Measurements from ENCODE around the gene RAMP3.
"Not testable (repeated sequence)": the region's sequence is repeated elsewhere in the genome, so short reads cannot be mapped to it uniquely, and the experiment has no call there.

The RAMP3 gene

GRCh38 chr7:45156516-45157272 is 897 bp upstream of the RAMP3 start:
- H3K27me3 ChIP-seq (ENCODE audit: insufficient read depth, low read length), result peaks cover 35% of the 10 kb centered on the region
- H3K4me3 ChIP-seq (ENCODE audit: low read depth, low read length), result no peak overlapping the region
- H3K79me2 ChIP-seq (ENCODE audit: control insufficient read depth, insufficient read depth, low read length, unreplicated experiment), result no peaks in the 10 kb centered on the region
- no peak overlapping the region for H2AFZ ChIP-seq (ENCODE audit: low read length, unreplicated experiment)
- H3K36me3 ChIP-seq (ENCODE audit: insufficient read depth, low read length), result no peaks in the 10 kb centered on the region
- no peaks in the 10 kb centered on the region for H3K4me1 ChIP-seq (ENCODE audit: control insufficient read depth, insufficient read depth, low read length, unreplicated experiment)
- no peak overlapping the region for H3K27ac ChIP-seq (ENCODE audit: low read depth, low read length)

DNA sequence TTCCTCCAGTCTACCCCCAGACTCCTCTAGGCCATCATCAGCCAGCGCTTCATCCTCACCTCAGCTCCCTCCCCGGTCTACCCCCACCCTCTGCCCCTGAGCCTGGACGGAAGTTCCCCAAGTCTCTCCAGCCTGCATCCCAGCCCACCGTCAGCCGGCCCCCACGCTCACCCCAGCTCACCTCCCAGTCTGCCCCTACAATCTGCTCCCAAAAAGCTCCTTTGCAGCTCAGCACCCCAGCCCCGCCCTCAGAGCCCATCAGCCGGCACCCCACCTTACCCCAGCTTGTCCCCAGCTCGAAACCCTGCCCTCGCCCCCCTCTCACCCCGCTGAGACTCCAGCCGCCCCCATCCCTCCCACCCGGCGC is 322 bp upstream of the RAMP3 start:
- Histone ChIP-seq H3K27me3 (ENCODE audit: insufficient read depth, low read length) (peaks cover 35% of the 10 kb centered on the region), H3K27ac (ENCODE audit: low read depth, low read length) (no peak overlapping the region), H3K4me1 (ENCODE audit: control insufficient read depth, insufficient read depth, low read length, unreplicated experiment) (no peaks in the 10 kb centered on the region), H3K36me3 (ENCODE audit: insufficient read depth, low read length) (no peaks in the 10 kb centered on the region), H3K79me2 (ENCODE audit: control insufficient read depth, insufficient read depth, low read length, unreplicated experiment) (no peaks in the 10 kb centered on the region), H3K4me3 (ENCODE audit: low read depth, low read length) (no peak overlapping the region), H2AFZ (ENCODE audit: low read length, unreplicated experiment) (no peak overlapping the region)

DNA sequence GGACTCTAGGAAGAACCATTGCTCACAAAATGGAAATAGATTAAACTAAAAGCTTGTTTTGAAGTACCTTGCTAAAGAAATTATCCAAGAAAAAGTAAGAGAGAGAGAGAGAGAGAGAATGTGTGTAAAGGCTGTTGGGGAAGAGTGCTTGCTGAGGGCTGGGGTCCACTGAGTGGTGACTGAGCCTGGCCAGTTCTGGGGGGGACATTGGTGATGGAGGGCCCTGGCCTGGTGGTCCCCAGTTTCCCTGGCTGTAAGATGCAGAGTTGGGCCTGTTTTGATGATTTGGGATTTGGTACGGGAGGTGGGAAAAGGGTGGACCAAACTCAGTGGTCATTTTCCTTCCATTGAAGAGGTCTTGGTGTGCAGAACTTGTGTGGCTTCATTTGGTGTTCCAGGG is 880 bp downstream of the RAMP3 start:
- no peak overlapping the region for H3K4me3 ChIP-seq (ENCODE audit: low read depth, low read length)
- no peak overlapping the region for H3K27ac ChIP-seq (ENCODE audit: low read depth, low read length)
- no peaks in the 10 kb centered on the region for H3K4me1 ChIP-seq (ENCODE audit: control insufficient read depth, insufficient read depth, low read length, unreplicated experiment)
- no peaks in the 10 kb centered on the region for H3K79me2 ChIP-seq (ENCODE audit: control insufficient read depth, insufficient read depth, low read length, unreplicated experiment)
- H2AFZ ChIP-seq (ENCODE audit: low read length, unreplicated experiment), result no peak overlapping the region
- no peaks in the 10 kb centered on the region for H3K36me3 ChIP-seq (ENCODE audit: insufficient read depth, low read length)
- peaks cover 35% of the 10 kb centered on the region for H3K27me3 ChIP-seq (ENCODE audit: insufficient read depth, low read length)

- no peaks in the 10 kb centered on the region for H3K79me2 ChIP-seq (ENCODE audit: control insufficient read depth, insufficient read depth, low read length, unreplicated experiment)
- H2AFZ ChIP-seq (ENCODE audit: low read length, unreplicated experiment), result no peak overlapping the region
- peaks cover 35% of the 10 kb centered on the region for H3K27me3 ChIP-seq (ENCODE audit: insufficient read depth, low read length)
- no peaks in the 10 kb centered on the region for H3K4me1 ChIP-seq (ENCODE audit: control insufficient read depth, insufficient read depth, low read length, unreplicated experiment)
- H3K4me3 ChIP-seq (ENCODE audit: low read depth, low read length), result no peak overlapping the region
- H3K27ac ChIP-seq (ENCODE audit: low read depth, low read length), result no peak overlapping the region
- H3K36me3 ChIP-seq (ENCODE audit: insufficient read depth, low read length), result no peaks in the 10 kb centered on the region
Measured at GRCh38 chr7:45159296-45159695, 1.7 kb downstream of the RAMP3 start.

- no peaks in the 10 kb centered on the region for H3K4me1 ChIP-seq (ENCODE audit: control insufficient read depth, insufficient read depth, low read length, unreplicated experiment)
- no peak overlapping the region for H3K27ac ChIP-seq (ENCODE audit: low read depth, low read length)
- no peaks in the 10 kb centered on the region for H3K79me2 ChIP-seq (ENCODE audit: control insufficient read depth, insufficient read depth, low read length, unreplicated experiment)
- no peak overlapping the region for H3K4me3 ChIP-seq (ENCODE audit: low read depth, low read length)
- peaks cover 36% of the 10 kb centered on the region for H3K27me3 ChIP-seq (ENCODE audit: insufficient read depth, low read length)
- no peak overlapping the region for H2AFZ ChIP-seq (ENCODE audit: low read length, unreplicated experiment)
- H3K36me3 ChIP-seq (ENCODE audit: insufficient read depth, low read length), result no peaks in the 10 kb centered on the region
Measured at GRCh38 chr7:45160417-45160881, 2.9 kb downstream of the RAMP3 start.

- Histone ChIP-seq H3K4me3 (ENCODE audit: low read depth, low read length) (no peak overlapping the region), H2AFZ (ENCODE audit: low read length, unreplicated experiment) (no peak overlapping the region), H3K36me3 (ENCODE audit: insufficient read depth, low read length) (no peaks in the 10 kb centered on the region), H3K27me3 (ENCODE audit: insufficient read depth, low read length) (peaks cover 38% of the 10 kb centered on the region), H3K27ac (ENCODE audit: low read depth, low read length) (no peak overlapping the region), H3K4me1 (ENCODE audit: control insufficient read depth, insufficient read depth, low read length, unreplicated experiment) (no peaks in the 10 kb centered on the region), H3K79me2 (ENCODE audit: control insufficient read depth, insufficient read depth, low read length, unreplicated experiment) (no peaks in the 10 kb centered on the region)
Measured at GRCh38 chr7:45161138-45161537, 3.5 kb downstream of the RAMP3 start.

- no peak overlapping the region for H2AFZ ChIP-seq (ENCODE audit: low read length, unreplicated experiment)
- H3K79me2 ChIP-seq (ENCODE audit: control insufficient read depth, insufficient read depth, low read length, unreplicated experiment), result no peaks in the 10 kb centered on the region
- no peak overlapping the region for H3K4me3 ChIP-seq (ENCODE audit: low read depth, low read length)
- H3K36me3 ChIP-seq (ENCODE audit: insufficient read depth, low read length), result no peaks in the 10 kb centered on the region
- no peak overlapping the region for H3K27ac ChIP-seq (ENCODE audit: low read depth, low read length)
- H3K4me1 ChIP-seq (ENCODE audit: control insufficient read depth, insufficient read depth, low read length, unreplicated experiment), result no peaks in the 10 kb centered on the region
- peaks cover 35% of the 10 kb centered on the region for H3K27me3 ChIP-seq (ENCODE audit: insufficient read depth, low read length)
Measured at GRCh38 chr7:45161842-45162241, 4.3 kb downstream of the RAMP3 start.

GRCh38 chr7:45162311-45162845 is 4.8 kb downstream of the RAMP3 start:
- no peaks in the 10 kb centered on the region for H3K36me3 ChIP-seq (ENCODE audit: insufficient read depth, low read length)
- H2AFZ ChIP-seq (ENCODE audit: low read length, unreplicated experiment), result no peak overlapping the region
- H3K79me2 ChIP-seq (ENCODE audit: control insufficient read depth, insufficient read depth, low read length, unreplicated experiment), result no peaks in the 10 kb centered on the region
- H3K27ac ChIP-seq (ENCODE audit: low read depth, low read length), result no peak overlapping the region
- no peak overlapping the region for H3K4me3 ChIP-seq (ENCODE audit: low read depth, low read length)
- H3K4me1 ChIP-seq (ENCODE audit: control insufficient read depth, insufficient read depth, low read length, unreplicated experiment), result no peaks in the 10 kb centered on the region
- peaks cover 30% of the 10 kb centered on the region for H3K27me3 ChIP-seq (ENCODE audit: insufficient read depth, low read length)

- Histone ChIP-seq H3K79me2 (ENCODE audit: control insufficient read depth, insufficient read depth, low read length, unreplicated experiment) (no peaks in the 10 kb centered on the region), H3K27me3 (ENCODE audit: insufficient read depth, low read length) (peaks cover 23% of the 10 kb centered on the region), H3K27ac (ENCODE audit: low read depth, low read length) (no peak overlapping the region), H3K4me3 (ENCODE audit: low read depth, low read length) (no peak overlapping the region), H2AFZ (ENCODE audit: low read length, unreplicated experiment) (no peak overlapping the region), H3K36me3 (ENCODE audit: insufficient read depth, low read length) (no peaks in the 10 kb centered on the region), H3K4me1 (ENCODE audit: control insufficient read depth, insufficient read depth, low read length, unreplicated experiment) (no peaks in the 10 kb centered on the region)
Measured at GRCh38 chr7:45162943-45163691, 5.5 kb downstream of the RAMP3 start.

- Histone ChIP-seq H3K27me3 (ENCODE audit: insufficient read depth, low read length) (peaks cover 17% of the 10 kb centered on the region), H3K4me3 (ENCODE audit: low read depth, low read length) (no peak overlapping the region), H3K36me3 (ENCODE audit: insufficient read depth, low read length) (no peaks in the 10 kb centered on the region), H2AFZ (ENCODE audit: low read length, unreplicated experiment) (no peak overlapping the region), H3K27ac (ENCODE audit: low read depth, low read length) (no peak overlapping the region), H3K4me1 (ENCODE audit: control insufficient read depth, insufficient read depth, low read length, unreplicated experiment) (no peaks in the 10 kb centered on the region), H3K79me2 (ENCODE audit: control insufficient read depth, insufficient read depth, low read length, unreplicated experiment) (no peaks in the 10 kb centered on the region)
Measured at GRCh38 chr7:45163692-45164052, 6.1 kb downstream of the RAMP3 start.

- H3K27ac ChIP-seq (ENCODE audit: low read depth, low read length); H3K4me1 ChIP-seq (ENCODE audit: control insufficient read depth, insufficient read depth, low read length, unreplicated experiment); H3K79me2 ChIP-seq (ENCODE audit: control insufficient read depth, insufficient read depth, low read length, unreplicated experiment); H3K4me3 ChIP-seq (ENCODE audit: low read depth, low read length); H3K36me3 ChIP-seq (ENCODE audit: insufficient read depth, low read length); H2AFZ ChIP-seq (ENCODE audit: low read length, unreplicated experiment): not testable (repeated sequence)
- peaks cover 15% of the 10 kb centered on the region for H3K27me3 ChIP-seq (ENCODE audit: insufficient read depth, low read length)
Measured at GRCh38 chr7:45164271-45164670, 6.7 kb downstream of the RAMP3 start.

Data from ACC112 (cell line).